Skeletal muscle cell (primary cell): ENCODE measurements around the gene CDC45.

ENCODE experiments used
- DNase-seq: peaks from one replicate; pipeline ENCODE4 v3.0.0-alpha.2; 2010; ENCODE audit warnings: low read depth
- H3K4me3 ChIP-seq: 2 replicates; pipeline ENCODE4 v1.5.1; 2011; ENCODE audit warnings: low read depth, mild to moderate bottlenecking, control low read depth, low read length, moderate library complexity

Gene CDC45

DNA sequence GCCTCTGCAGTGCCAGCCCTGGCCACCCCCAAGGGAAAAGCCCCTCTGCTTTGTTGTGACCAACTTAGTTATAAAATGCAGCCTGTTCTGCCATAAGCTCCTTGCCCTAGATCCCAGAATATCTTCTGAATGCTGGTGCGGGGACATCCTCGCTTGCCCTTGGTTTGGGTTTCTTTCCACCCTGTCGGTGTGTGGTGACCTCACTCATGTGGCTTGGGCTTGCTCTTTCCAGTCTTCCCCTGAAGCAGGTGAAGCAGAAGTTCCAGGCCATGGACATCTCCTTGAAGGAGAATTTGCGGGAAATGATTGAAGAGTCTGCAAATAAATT is 27.8 kb downstream of the CDC45 start:
- DNase-seq, result no peak
- H3K4me3 ChIP-seq, result no peak overlapping the region

DNA sequence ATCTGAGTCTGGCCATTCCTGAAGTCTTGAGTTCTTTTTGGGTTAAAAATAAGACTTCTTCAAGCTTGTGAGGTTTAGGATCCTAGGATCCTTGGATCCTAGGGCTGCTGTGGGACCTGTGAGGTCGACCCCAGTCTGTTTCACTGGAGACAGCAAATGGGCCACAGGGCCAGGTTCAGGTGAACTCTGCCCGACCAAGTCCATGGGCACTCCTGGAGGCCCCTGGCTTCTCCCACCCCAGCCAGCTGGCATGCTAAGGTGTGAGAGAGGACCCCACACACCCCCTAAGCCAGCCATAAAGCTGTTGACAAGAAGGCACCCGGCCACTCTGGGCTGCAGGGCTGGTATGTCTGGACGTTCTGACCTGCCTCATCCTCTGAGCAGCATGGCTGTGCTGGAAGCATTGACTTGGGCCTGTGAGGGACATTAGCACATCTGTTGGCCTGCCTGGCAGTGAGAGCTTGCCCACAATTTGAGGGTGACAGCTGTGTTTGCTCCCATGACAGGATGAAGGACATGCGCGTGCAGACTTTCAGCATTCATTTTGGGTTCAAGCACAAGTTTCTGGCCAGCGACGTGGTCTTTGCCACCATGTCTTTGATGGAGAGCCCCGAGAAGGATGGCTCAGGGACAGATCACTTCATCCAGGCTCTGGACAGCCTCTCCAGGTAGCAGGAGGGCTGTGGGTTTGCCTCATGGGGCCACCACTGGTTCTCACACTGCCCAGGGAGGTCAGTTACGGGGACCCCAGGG is 28.5 kb downstream of the CDC45 start:
- DNase-seq, result no peak

DNA sequence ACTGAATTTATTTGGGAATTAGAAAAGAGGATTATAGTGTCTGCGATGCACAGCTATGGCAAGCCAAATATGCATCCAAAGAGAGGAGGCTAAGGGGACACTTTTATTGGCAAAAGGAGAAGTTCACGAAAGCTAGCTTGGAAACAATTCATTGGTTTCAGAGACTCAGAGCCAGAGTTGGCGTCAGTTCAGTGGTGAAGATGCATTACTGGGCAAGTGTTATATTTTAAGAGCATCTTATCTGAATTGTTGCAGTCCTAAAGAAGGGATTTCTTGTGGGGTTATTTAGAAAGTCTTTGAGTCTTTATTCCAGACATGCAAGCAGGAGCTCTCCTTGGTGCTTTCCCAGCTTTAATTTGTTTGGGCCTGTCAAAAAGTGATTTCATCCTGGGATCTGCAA is 29.5 kb downstream of the CDC45 start:
- no peak for DNase-seq
- H3K4me3 ChIP-seq, result no peak overlapping the region

More for the DNA sequence above, 28.5 kb downstream of the CDC45 start:
- H3K4me3 ChIP-seq, result no peak overlapping the region

DNA sequence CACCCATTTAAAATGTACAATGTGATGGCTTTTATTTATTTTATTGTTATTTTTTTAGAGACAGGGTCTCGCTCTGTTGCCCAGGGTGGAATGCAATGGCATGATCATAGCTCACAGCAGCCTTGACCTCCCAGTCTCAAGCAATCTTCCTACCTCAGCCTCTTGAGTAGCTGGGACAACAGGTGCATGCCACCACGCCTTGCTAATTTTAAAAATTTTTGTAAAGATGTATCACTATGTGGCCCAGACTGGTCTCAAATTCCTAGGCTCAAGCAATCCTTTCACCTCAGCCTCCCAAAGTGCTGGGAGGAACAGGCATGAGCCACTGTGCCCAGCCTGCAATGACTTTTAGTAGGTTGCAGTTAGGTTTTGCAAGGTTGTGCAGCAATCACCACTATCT is 30.2 kb downstream of the CDC45 start:
- DNase-seq, result no peak
- no peak overlapping the region for H3K4me3 ChIP-seq

DNA sequence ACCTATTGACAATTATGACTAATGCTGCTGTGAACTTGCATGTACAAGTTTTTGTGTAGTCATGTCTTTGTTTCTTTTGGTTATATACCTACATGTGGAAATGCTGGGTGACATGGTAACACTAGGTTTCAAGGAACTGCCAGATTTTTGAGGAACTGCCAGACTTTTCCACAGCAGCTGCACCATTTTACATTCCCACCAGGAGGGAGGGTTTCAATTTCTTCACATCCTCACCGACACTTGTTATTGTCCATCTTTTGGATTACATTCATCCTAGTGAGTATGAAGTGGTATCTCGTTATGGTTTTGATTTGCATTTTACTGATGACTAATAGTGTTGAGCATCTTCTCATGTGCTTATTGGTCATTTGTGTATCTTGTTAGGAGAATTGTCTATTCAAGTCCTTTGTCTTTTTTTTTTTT is 31.2 kb downstream of the CDC45 start:
- no peak for DNase-seq
- H3K4me3 ChIP-seq, result no peak overlapping the region

DNA sequence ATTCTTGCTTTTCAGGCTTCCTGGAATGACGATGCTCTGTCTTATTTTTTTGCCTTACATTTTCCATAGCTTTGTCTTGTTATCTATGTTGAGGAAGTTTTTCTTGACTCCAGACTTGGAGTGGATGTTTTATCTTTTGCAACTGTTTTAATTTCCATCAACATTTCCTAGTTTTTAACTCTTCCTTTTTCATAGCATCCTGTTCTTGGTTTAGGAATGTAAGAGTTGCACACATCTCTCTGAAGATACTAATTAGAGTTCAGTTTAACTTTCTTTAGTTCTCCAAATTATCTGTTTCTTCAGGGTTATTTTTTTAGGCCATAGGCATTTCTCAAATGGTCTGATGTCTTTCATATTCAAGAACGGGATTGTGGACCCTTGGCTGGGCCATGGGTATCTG is 34.1 kb downstream of the CDC45 start:
- DNase-seq, result no peak
- no peak overlapping the region for H3K4me3 ChIP-seq

DNA sequence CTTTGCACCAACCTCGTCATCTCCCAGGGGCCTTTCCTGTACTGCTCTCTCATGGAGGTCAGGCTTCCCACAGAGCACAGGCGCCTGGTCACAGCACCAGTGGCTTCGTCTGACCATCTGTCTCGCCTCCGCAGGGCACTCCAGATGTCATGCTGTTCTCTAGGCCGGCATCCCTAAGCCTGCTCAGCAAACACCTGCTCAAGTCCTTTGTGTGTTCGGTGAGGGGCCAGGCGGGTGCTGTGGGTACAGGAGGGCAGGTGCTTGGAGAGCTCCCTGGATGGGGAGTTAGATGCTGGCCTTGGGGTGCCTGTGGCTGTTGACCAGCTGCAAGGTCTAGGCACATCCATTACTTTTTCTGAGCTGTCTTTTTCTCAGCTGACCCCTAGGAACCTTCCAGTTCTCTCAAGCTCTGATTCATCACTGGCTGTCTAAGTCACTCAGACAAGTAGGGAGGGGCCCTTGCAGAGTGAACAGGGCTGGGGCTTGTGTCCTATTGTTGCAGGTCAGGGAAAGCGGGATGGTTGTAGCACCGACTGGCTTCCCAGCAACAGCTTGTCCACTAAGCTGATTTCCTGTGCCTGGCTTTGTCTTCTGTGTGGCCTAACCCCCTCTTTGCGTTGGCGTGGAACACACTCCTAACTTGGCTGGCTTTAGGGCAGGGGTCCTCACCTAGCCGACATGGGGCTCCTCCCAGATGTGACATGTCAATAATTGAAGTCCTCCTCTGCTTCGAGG is 35.3 kb downstream of the CDC45 start:
- no peak overlapping the region for H3K4me3 ChIP-seq
- peak; percentile 77 for DNase-seq

DNA sequence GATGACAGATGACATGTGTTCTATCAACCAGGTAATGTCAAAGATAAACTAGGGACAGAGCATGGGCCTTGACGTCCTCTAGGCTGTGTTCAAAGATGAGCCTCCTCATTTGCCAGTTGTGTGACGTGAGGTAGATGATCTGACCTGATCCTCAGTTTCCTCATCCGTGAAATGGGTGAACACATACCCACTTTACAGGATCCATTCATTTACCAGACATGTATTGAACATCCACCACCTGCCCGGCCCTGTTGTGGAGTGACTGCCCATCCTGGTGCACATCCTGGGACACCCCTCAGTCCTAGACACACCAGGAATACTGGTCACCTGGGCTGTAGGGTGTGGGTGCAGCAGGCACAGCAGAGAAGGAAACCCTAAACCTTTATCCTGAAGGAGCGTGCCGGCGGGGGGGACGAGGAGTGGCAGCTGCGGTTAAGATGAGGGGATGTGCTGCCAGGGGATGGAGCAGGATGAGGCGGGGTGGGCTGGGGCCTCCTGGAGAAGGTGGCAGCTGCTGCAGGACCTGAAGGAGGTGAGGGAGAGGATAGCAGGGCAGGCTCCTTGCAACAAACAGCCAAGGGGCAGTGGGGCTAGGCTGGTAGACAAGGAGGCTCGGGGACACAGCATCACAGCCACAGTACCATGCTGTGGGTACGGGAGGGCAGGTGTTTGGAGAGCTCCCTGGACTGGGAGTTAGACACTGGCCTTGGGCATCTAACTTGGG is 36.1 kb downstream of the CDC45 start:
- DNase-seq, result no peak
- H3K4me3 ChIP-seq, result no peak overlapping the region

DNA sequence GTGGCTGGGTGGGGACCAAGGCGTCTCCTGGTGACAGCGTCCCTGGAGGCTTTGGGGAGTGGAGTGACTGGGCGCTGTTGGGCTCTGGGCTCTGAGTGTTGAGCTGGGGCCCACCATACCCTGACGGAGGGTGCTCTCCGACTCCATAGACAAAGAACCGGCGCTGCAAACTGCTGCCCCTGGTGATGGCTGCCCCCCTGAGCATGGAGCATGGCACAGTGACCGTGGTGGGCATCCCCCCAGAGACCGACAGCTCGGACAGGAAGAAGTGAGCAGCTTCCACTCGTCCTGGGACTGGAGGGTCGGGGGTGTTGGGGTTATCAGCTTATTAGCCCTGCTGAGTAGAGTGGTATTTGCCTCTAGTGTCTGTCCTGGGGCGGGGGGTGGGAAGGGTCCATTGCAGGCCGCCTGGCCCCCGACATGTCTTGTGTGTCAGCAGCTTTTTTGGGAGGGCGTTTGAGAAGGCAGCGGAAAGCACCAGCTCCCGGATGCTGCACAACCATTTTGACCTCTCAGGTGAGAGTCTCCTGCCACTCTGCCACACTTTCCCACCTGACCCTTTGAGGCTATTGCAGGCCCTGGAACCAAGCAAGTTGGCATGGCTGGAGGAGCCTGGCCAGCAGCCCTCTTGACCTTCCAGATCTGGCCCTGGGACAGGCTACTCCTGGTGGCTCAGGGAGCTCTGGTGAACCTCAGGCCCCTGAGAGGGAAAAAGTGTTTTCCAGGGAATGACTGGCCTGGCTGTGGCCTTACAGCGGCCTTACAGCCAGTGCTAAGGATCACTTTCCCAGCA is 36.9 kb downstream of the CDC45 start:
- no peak overlapping the region for H3K4me3 ChIP-seq
- DNase-seq, result no peak

DNA sequence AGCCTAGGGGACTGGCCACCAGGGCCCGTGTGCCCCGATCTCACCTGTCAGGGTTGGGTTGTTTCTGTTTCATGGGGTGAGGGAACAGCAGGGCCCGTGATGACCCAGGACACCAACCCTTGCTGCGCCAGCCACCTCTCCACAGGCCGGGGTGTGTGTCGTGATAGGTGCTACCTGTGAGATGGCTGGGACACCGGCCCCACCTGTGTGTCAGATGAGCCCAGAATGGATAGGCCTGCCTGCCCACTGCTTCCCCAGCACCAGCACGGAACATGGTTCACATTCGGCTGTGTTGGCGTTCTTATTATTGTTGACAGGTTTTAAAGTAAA is 37.4 kb downstream of the CDC45 start:
- DNase-seq, result no peak
- no peak overlapping the region for H3K4me3 ChIP-seq

DNA sequence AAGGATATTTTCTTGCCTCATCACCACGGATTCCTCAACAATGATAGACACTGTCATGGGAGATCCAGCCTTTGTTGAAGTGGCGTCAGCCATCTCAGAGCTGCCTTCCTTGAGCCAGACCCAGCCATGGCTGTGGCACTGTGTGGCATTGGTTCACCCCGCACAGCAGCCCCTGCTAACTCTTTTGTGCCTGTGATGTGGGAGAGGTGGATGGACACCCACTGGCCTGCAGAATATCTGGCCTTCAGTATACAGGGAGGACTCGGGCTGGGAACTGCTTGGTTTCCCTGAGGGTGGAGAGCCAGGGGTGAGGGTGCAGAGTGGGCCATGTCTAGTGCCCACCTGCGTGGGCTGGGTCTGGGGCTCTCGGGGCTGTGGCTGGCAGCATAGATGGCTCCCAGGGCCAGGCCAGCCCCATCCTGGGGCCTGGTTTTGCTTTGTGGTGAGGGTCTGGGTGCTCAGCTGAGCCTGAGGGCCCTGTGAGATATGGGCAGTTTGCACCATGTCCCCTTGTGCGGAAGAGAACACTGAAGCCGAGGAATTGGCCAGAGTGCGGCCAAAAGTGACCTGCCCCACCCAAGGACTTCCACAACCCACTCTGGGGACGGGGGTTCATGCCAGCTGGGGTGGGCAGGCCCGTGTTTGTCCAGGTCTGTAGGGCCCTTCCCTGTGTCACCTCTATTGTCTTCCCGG is 38.3 kb downstream of the CDC45 start:
- DNase-seq, result no peak
- H3K4me3 ChIP-seq, result no peak overlapping the region

DNA sequence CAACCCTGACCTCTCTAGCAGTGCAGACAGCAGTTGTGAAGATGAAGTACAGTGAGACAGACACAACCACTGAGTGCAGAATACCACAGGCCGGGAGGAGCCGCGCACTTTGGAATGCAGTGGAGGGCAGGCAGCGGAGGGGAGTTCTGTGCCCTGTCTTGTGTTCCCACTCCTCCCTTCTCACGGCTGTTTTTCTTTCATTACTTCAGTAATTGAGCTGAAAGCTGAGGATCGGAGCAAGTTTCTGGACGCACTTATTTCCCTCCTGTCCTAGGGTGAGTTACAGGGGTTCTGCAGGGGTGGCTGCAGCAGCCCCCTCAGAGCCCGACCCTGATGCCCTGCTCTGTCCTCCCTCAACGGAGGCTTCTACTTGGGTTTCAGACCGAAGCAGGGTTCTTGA is 38.9 kb downstream of the CDC45 start:
- no peak for DNase-seq
- H3K4me3 ChIP-seq, result no peak overlapping the region

DNA sequence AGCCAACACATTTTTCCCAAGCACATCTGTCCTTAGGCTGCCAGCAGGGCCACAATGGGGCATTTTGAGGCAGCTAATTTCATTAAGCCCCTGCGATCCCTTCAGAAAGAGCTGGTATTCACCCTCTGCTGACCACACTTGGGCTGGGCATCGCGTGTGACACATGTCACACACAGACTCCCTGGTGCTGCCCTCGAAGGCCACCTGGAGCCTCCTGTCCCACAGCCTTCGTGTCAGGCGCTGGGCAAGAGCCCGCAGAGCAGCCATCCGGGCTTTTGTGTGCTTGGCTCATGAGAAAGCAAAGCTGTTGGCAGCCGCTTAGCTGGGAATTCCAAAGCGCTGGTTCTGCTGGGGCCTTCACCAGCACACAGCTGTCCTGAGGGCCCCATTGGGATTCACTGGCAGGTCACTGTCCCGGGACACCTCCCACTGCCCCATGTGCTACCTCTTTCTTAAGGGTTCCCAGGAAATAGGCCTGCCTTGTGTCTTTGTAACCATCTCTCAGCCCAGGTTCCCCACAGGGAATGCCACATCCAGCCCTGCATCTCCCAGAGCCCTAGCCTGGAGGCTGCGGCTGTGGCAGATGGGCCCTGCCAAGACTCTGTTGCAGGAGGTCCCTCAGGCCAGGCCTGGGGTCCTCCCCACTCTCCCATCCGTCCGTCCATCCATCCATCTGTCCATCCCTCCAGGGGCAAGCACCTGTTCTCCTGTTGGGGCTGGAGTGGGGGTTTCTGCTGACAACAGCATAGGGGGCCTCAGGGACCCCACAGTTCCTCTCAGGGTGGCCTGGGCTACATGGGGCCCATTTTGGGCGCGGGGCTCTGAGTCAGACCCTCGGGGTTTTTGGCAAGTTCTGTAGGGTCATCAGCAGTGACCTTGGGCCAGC is 39.6 kb downstream of the CDC45 start:
- no peak overlapping the region for H3K4me3 ChIP-seq
- no peak for DNase-seq

DNA sequence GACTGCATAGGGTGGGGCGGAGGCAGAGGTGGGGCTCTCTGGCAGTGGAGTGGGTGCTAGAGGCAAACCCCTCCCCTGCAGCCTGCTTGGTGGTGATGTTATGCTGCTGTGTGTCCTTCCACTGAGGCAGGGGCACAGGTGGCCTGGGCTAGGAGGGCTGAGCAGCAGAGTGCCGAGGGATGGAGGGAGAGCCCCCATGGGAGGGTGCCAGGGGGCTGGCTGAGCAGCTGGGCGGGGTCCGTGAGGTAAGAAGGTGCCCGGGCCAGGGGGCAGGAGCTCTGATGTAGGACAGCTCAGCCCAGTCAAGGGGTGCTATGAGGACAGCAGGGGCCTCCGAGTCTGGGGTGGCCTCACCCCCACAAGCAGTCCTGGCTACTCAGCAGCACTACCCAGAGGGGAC is 40.3 kb downstream of the CDC45 start:
- no peak for DNase-seq
- H3K4me3 ChIP-seq, result no peak overlapping the region

DNA sequence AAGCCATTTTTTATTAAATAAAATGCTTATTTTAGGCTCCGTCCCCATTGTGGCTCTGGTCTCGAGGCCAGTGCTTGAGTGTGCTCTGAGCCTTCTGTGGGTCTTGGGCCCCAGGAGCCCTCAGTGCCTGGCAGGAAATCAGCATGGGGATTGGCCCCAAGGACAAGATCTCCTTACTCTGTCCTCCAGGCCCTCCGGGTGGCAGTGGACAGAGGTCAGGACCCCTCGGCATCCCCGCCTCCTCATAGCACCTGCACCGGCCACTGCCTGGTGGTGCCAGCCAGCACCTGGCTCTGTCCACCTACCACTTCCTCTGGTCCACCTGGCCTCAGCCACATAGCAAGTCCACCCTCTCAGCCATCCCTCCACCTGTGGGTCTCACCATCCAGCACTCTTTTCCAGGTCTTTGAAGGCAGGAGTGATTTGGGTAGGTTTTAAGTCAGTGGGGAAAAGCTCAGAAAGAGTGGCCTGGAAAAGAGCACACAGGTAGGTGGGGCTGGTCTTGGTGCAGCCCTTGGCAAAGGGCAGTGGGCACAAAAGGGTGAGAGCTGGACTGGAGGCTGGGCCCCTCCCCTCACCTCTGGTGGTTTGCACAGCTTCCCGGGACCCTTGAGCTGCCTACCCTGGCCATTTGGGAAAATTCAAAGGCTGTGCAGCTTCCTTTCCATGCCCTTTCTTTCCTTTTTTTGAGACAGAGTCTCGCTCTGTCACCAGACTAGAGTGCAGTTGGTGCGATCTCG is 41.0 kb downstream of the CDC45 start:
- no peak for DNase-seq

DNA sequence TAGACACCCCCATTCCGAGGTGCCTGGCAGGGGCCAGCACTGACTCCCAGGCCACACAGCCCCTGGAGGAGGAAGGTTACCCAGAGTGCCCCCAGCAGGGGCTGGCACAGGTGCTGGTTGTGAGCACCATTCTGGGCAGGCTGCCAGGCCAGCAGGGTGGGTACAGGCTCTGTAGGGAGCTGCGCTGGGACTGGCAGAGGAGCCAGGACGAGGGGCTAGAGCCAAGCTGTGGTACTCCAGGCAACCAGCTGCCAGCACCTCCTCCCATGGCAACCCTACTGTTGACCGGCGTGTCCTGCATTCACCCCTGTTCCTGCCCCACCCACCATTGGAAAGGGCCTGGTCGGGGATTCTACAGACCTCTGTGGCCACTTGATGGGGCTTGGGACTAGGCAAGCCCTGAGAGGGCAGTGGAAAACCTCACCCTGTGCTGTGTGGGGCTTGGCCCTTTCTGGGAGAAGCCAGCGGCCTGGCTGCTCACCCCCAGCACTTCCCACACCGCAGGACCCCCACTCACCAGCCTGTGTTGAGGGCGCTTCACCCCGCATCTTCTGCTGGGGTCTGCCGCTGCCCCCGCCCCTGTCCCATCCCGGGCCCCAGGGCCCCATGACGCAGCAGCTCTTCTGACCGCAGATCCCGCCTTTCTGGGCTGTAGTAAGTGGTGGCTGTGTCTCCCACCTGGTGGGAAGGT is 42.6 kb downstream of the CDC45 start:
- peak overlapping the region; percentile 41 for H3K4me3 ChIP-seq
- no peak for DNase-seq

More for the DNA sequence above, 41.0 kb downstream of the CDC45 start:
- no peak overlapping the region for H3K4me3 ChIP-seq

DNA sequence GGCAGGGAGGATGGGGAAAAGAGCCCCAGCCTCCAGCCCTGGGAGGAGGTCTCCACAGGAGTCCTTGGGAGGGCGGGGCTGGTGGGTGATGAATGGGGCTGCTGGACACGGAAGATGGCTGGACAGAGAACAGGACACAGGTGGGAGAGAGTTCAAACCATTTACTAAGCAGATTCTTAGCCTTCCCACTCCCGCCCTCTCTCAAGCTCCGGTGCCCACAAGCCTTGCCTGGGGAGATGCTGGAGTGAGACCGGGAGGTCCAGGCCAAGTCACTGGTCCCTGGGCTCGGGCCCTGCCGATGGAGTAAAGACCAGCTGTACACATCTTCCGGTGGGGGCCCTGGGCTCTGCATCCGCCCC is 43.1 kb downstream of the CDC45 start:
- no peak for DNase-seq
- peak overlapping the region; percentile 41 for H3K4me3 ChIP-seq
